ENCODE measurements around the gene GINS2. TPM values are rescaled to one million over a fixed set of nuclear protein-coding genes. Genes with fewer than 3 reads are reported as not detected.

The GINS2 gene
- total RNA-seq, 3 donors from 2014 or later, result 0.66 to 3.1 (median 1.1) TPM

GRCh38 chr16:85660843-85661739 is 27.7 kb downstream of the GINS2 start:
- peaks cover 0 to 3% of the 10 kb centered on the region in 2 donors for H3K4me1 ChIP-seq
- intact Hi-C loops (cut with DNase I; ENCODE audit: low total_unique reads), result loop anchor here (10.0 kb wide), 1 partner anchor 84 kb away; no protein-coding TSS in a partner anchor
- H3K4me3 ChIP-seq, result no peak overlapping the region
- H3K9me3 ChIP-seq, result no peaks in the 10 kb centered on the region
- TF ChIP-seq CTCF (IDR thresholded peaks at IDR 0.05) (no peak), POLR2AphosphoS5 (IDR thresholded peaks at IDR 0.05) (no peak), POLR2A (IDR thresholded peaks at IDR 0.05) (no peak)
- H3K36me3 ChIP-seq, result peaks cover 8% of the 10 kb centered on the region
- DNase-seq (ENCODE audit: low spot score in 2 of 2), result no peak
- no peaks in the 10 kb centered on the region for H3K27me3 ChIP-seq
- no peak overlapping the region for H3K27ac ChIP-seq

GRCh38 chr16:85659805-85660511 is 28.8 kb downstream of the GINS2 start:
- H3K4me3 ChIP-seq, result no peak overlapping the region
- intact Hi-C loops (cut with DNase I; ENCODE audit: low total_unique reads), result loop anchor here (10.0 kb wide), 1 partner anchor 85 kb away; no protein-coding TSS in a partner anchor
- peak overlapping the region; percentile 12 to 57 for H3K27ac ChIP-seq
- peaks cover 0 to 3% of the 10 kb centered on the region in 2 donors for H3K4me1 ChIP-seq
- DNase-seq (ENCODE audit: low spot score in 2 of 2), result peak; percentile 70 to 88
- no peaks in the 10 kb centered on the region for H3K27me3 ChIP-seq
- peaks cover 8% of the 10 kb centered on the region for H3K36me3 ChIP-seq
- no peaks in the 10 kb centered on the region for H3K9me3 ChIP-seq
- TF ChIP-seq CTCF (IDR thresholded peaks at IDR 0.05), result peak; percentile 46 to 96 (median 87)
- TF ChIP-seq POLR2A (IDR thresholded peaks at IDR 0.05), result no peak
- peak in 1 of 3 donors; percentile 30 for TF ChIP-seq POLR2AphosphoS5 (IDR thresholded peaks at IDR 0.05)

- Histone ChIP-seq H3K4me1 (peaks cover 0 to 3% of the 10 kb centered on the region in 2 donors), H3K9me3 (no peaks in the 10 kb centered on the region), H3K4me3 (no peak overlapping the region), H3K27ac (peak overlapping the region in 1 of 2 donors; percentile 57), H3K27me3 (no peaks in the 10 kb centered on the region), H3K36me3 (peaks cover 8% of the 10 kb centered on the region)
- TF ChIP-seq POLR2A (IDR thresholded peaks at IDR 0.05), result no peak
- TF ChIP-seq POLR2AphosphoS5 (IDR thresholded peaks at IDR 0.05), result no peak
- no peak for TF ChIP-seq CTCF (IDR thresholded peaks at IDR 0.05)
- intact Hi-C loops (cut with DNase I; ENCODE audit: low total_unique reads), result no loop called here
- no peak for DNase-seq (ENCODE audit: low spot score in 2 of 2)
Observed at GRCh38 chr16:85659336-85659735, 29.4 kb downstream of the GINS2 start.

GRCh38 chr16:85658504-85659326 is 30.0 kb downstream of the GINS2 start:
- H3K9me3 ChIP-seq, result no peaks in the 10 kb centered on the region
- H3K4me3 ChIP-seq, result no peak overlapping the region
- peak overlapping the region in 1 of 2 donors; percentile 57 for H3K27ac ChIP-seq
- DNase-seq (ENCODE audit: low spot score in 2 of 2), result no peak
- TF ChIP-seq POLR2AphosphoS5 (IDR thresholded peaks at IDR 0.05) (no peak), POLR2A (IDR thresholded peaks at IDR 0.05) (no peak), CTCF (IDR thresholded peaks at IDR 0.05) (no peak)
- peaks cover 4% of the 10 kb centered on the region for H3K36me3 ChIP-seq
- peaks cover 0 to 3% of the 10 kb centered on the region in 2 donors for H3K4me1 ChIP-seq
- intact Hi-C loops (cut with DNase I; ENCODE audit: low total_unique reads), result no loop called here
- no peaks in the 10 kb centered on the region for H3K27me3 ChIP-seq

Data from breast epithelium (tissue), 4 donors.